K562 (cell line): ENCODE measurements around the gene MIER2. TPM values are rescaled to one million over a fixed set of nuclear protein-coding genes. Genes with fewer than 3 reads are reported as not detected.

Source experiments
- CBFB ChIP-seq: sonication (generic); formaldehyde crosslinking; IDR thresholded peaks from 2 replicates; pipeline ENCODE4 v1.4.0; 2020; ENCODE audit warnings: mild to moderate bottlenecking, missing genetic modification reagents
- CHD4 ChIP-seq: fragments of 200-600 bp; sonication (generic); IDR thresholded peaks from 3 replicates; pipeline ENCODE4 v1.6.1; 2012; ENCODE audit warnings: low read depth, mild to moderate bottlenecking, mixed read lengths, low read length, inconsistent platforms; ENCODE audit not compliant: insufficient read depth, insufficient replicate concordance, poor library complexity, severe bottlenecking
- CREM ChIP-seq: IDR thresholded peaks from 2 replicates; pipeline ENCODE4 v1.6.1; 2014; ENCODE audit warnings: antibody characterized with exemption, low read depth
- ELF1 ChIP-seq: fragments of 200-800 bp; sonication (Bioruptor generic); IDR thresholded peaks from 2 replicates; pipeline ENCODE4 v1.6.1; 2016; ENCODE audit warnings: missing genetic modification characterization, missing compliant biosample characterization
- FOXA3 ChIP-seq, 2 experiments: fragments of 450-650 bp in 1 of 2; sonication (generic) in 1 of 2; formaldehyde crosslinking; IDR thresholded peaks in 1 of 2; conservative IDR thresholded peaks in 1 of 2; 2 replicates each; pipeline versions ENCODE4 v1.4.0 to v1.8.0; 2020 to 2022; ENCODE audit warnings: mild to moderate bottlenecking in 2 of 2, missing genetic modification reagents in 1 of 2
- GTF2E2 ChIP-seq: fragments of 200-800 bp; sonication (Bioruptor generic); IDR thresholded peaks from 2 replicates; pipeline ENCODE4 v1.6.1; 2016; ENCODE audit warnings: missing genetic modification characterization, missing compliant biosample characterization
- HDAC1 ChIP-seq, 2 experiments: fragments of 450-650 bp; IDR thresholded peaks; 2 replicates each; pipeline ENCODE4 v1.6.1; 2016 to 2017; ENCODE audit warnings: inconsistent platforms in 1 of 2, mild to moderate bottlenecking in 1 of 2, moderate library complexity in 1 of 2
- HDGF ChIP-seq: fragments of 450-650 bp; IDR thresholded peaks from 2 replicates; pipeline ENCODE4 v1.6.1; 2016
- JUNB ChIP-seq: fragments of 450-650 bp; formaldehyde crosslinking; conservative IDR thresholded peaks from 2 replicates; pipeline ENCODE4 v1.4.0; 2020; ENCODE audit warnings: mild to moderate bottlenecking
- KAT2B ChIP-seq: IDR thresholded peaks from one replicate; pipeline ENCODE4 v1.6.1; 2012; ENCODE audit warnings: low read depth, mild to moderate bottlenecking, control low read depth, inconsistent platforms, low read length, moderate library complexity
- MAX ChIP-seq: sonication (generic); formaldehyde crosslinking; IDR thresholded peaks from 2 replicates; pipeline ENCODE4 v1.9.0; 2022; ENCODE audit warnings: mild to moderate bottlenecking, missing genetic modification reagents
- NCOA2 ChIP-seq, 2 experiments: fragments of 450-650 bp; IDR thresholded peaks; 2 replicates each; pipeline ENCODE4 v1.6.1; 2018; ENCODE audit warnings: mild to moderate bottlenecking in 2 of 2, moderate library complexity in 1 of 2; ENCODE audit not compliant: partially characterized antibody in 2 of 2
- NCOA6 ChIP-seq: fragments of 450-650 bp; IDR thresholded peaks from 2 replicates; pipeline ENCODE4 v1.6.1; 2017; ENCODE audit warnings: mild to moderate bottlenecking
- NR2C2 ChIP-seq, 2 experiments: fragments of 200-800 bp in 1 of 2; sonication (Bioruptor generic) in 1 of 2; sonication (generic) in 1 of 2; formaldehyde crosslinking in 1 of 2; IDR thresholded peaks; 2 replicates each; pipeline versions ENCODE4 v1.6.1 to v1.8.0; 2016 to 2022; ENCODE audit warnings: mild to moderate bottlenecking in 1 of 2, missing compliant biosample characterization in 1 of 2, missing genetic modification characterization in 1 of 2, missing genetic modification reagents in 1 of 2
- TCF15 ChIP-seq: fragments of 250-450 bp; sonication (Bioruptor Pico); IDR thresholded peaks from 2 replicates; pipeline ENCODE4 v1.8.0; 2022; ENCODE audit warnings: moderate library complexity, mild to moderate bottlenecking, inconsistent platforms
- TSC22D4 ChIP-seq: fragments of 450-650 bp; IDR thresholded peaks from 2 replicates; pipeline ENCODE4 v1.6.1; 2016; ENCODE audit warnings: missing genetic modification characterization, missing biosample characterization, control low read depth
- VEZF1 ChIP-seq: fragments of 200-800 bp; sonication (Bioruptor generic); IDR thresholded peaks from 2 replicates; pipeline ENCODE4 v1.6.1; 2017; ENCODE audit warnings: missing genetic modification characterization, missing compliant biosample characterization
- ZNF124 ChIP-seq: sonication (generic); formaldehyde crosslinking; IDR thresholded peaks from 2 replicates; pipeline ENCODE4 v1.8.1; 2022; ENCODE audit warnings: missing genetic modification reagents
- ZNF395 ChIP-seq: fragments of 200-800 bp; sonication (Bioruptor generic); IDR thresholded peaks from 2 replicates; pipeline ENCODE4 v1.6.1; 2017; ENCODE audit warnings: missing genetic modification characterization, missing compliant biosample characterization
- ZNF551 ChIP-seq: fragments of 250-450 bp; sonication (Bioruptor Pico); IDR thresholded peaks from 2 replicates; pipeline ENCODE4 v1.5.0; 2021; ENCODE audit warnings: mild to moderate bottlenecking, moderate library complexity
- polyA plus RNA-seq, 8 experiments: library from polyadenylated mRNA; depleted of rRNA in 4 of 8; stranded (reverse) in 5 of 8; unstranded in 3 of 8; fragments of >200 nt; fragmentation: Nextera tagmentation in 2 of 8; fragmentation: Illumina TruSeq in 1 of 8; extraction: Ambion mirVana in 2 of 8; extraction: Trizol in 1 of 8; gene quantifications; 2 replicates each; pipeline versions ENCODE4 v1.2.1 to v1.2.3, GENCODE V29; 2011 to 2014; ENCODE audit warnings: inconsistent platforms in 1 of 8, missing spikeins in 1 of 8
- total RNA-seq, 7 experiments: library from RNA; depleted of rRNA in 6 of 7; stranded (reverse); fragments of >200 nt in 6 of 7; fragmentation: Illumina TruSeq in 2 of 7; extraction: Trizol in 2 of 7; gene quantifications; 2 replicates each; pipeline versions ENCODE4 v1.2.1 to v1.2.3, GENCODE V29; 2011 to 2021; ENCODE audit warnings: low replicate concordance in 1 of 7

The MIER2 gene
- total and polyA plus RNA-seq, 9 of the 15 experiments (the other 6 are each of a cell fraction or from before 2014, with no cell fraction given) = 0.46 to 34.7 (median 15.6) TPM

- TF ChIP-seq FOXA3 (CRISPR knock-in tag; conservative IDR thresholded peaks at IDR 0.05 in 1 of 2, IDR thresholded peaks at IDR 0.05 in 1 of 2) = peak in 1 of 2 experiments; percentile 71; a peak in 1 of 4 replicates
- no peak for TF ChIP-seq ZNF551 (CRISPR knock-in tag)
- no peak for TF ChIP-seq CHD4
- TF ChIP-seq ZNF124 (CRISPR knock-in tag) = no peak
- TF ChIP-seq CBFB (CRISPR knock-in tag) = no peak
- peak; percentile 28; the same call in 1 of the 2 replicates for TF ChIP-seq MAX (CRISPR knock-in tag)
- no peak for TF ChIP-seq KAT2B
- no peak for TF ChIP-seq NCOA2 (IDR thresholded peaks at IDR 0.05; ENCODE audit: partially characterized antibody in 2 of 2)
- TF ChIP-seq ZNF395 (CRISPR knock-in tag) = peak; percentile 45; the same call in 1 of the 2 replicates
- no peak for TF ChIP-seq TSC22D4 (tag)
- peak; percentile 55; the same call in 1 of the 2 replicates for TF ChIP-seq CREM
- no peak for TF ChIP-seq ELF1
- TF ChIP-seq GTF2E2 (tag) = no peak
- no peak for TF ChIP-seq NCOA6
- no peak for TF ChIP-seq HDGF
- TF ChIP-seq HDAC1 (IDR thresholded peaks at IDR 0.05) = peak in 1 of 2 experiments; percentile 51; a peak in 2 of 4 replicates
- no peak for TF ChIP-seq NR2C2 (CRISPR knock-in tag; IDR thresholded peaks at IDR 0.05)
- TF ChIP-seq NR2C2 (tag; IDR thresholded peaks at IDR 0.05) = peak; percentile 37; the same call in 1 of the 2 replicates
- TF ChIP-seq TCF15 (CRISPR knock-in tag) = no peak
- no peak for TF ChIP-seq JUNB (CRISPR knock-in tag)
- TF ChIP-seq VEZF1 (CRISPR knock-in tag) = peak; percentile 14; the same call in 1 of the 2 replicates
These were observed 66.9 kb downstream of the MIER2 start (continued) for GRCh38 chr19:277581-278165.
